SK-N-SH (cell line): ENCODE measurements around the gene APBA2. TPM values are rescaled to one million over a fixed set of nuclear protein-coding genes. Genes with fewer than 3 reads are reported as not detected.

Experiments used
- CTCF ChIA-PET: fragments of 300-600, 350-600 bp; formaldehyde crosslinking; extraction: SDS; loops from one replicate; lab custom pipeline; 2021; lab: Yijun Ruan, JAX
- POLR2A ChIA-PET: fragments of 350-600 bp; sonication (Branson Sonifier 250); formaldehyde crosslinking; extraction: SDS; loops from one replicate; lab custom pipeline; 2020; ENCODE audit warnings: antibody characterized with exemption, inconsistent platforms; lab: Yijun Ruan, JAX
- DNase-seq: peaks from one replicate; pipeline ENCODE4 v3.0.0; 2012
- H2AFZ ChIP-seq: fragments of 200-600 bp; sonication (generic); 2 replicates; pipeline ENCODE4 v1.8.1; 2016; ENCODE audit warnings: antibody characterized with exemption, mild to moderate bottlenecking, low read depth
- H3F3A ChIP-seq: fragments of 200-600 bp; sonication (generic); replicated peaks from 2 replicates; pipeline ENCODE3; 2016; ENCODE audit warnings: antibody characterized with exemption, mild to moderate bottlenecking; ENCODE audit not compliant: insufficient read depth
- H3K27ac ChIP-seq, 2 experiments: fragments of 200-500 bp in 1 of 2; fragments of 200-600 bp in 1 of 2; sonication (Bioruptor generic) in 1 of 2; sonication (generic), shearing (Covaris generic) in 1 of 2; 2 replicates each; pipeline versions ENCODE4 v1.5.1 to v1.6.1; 2014 to 2016; ENCODE audit warnings: low read depth in 2 of 2, inconsistent platforms in 1 of 2, low read length in 1 of 2, mild to moderate bottlenecking in 1 of 2, mixed read lengths in 1 of 2
- H3K27me3 ChIP-seq: fragments of 200-600 bp; sonication (generic), shearing (Covaris generic); 2 replicates; pipeline ENCODE4 v1.6.1; 2016; ENCODE audit warnings: mixed run types; ENCODE audit not compliant: insufficient read depth
- H3K36me3 ChIP-seq, 2 experiments: fragments of 200-500 bp in 1 of 2; fragments of 200-600 bp in 1 of 2; sonication (Bioruptor generic) in 1 of 2; sonication (generic) in 1 of 2; replicated peaks in 1 of 2; 2 replicates each; pipeline versions ENCODE3 to v1.5.1; 2014 to 2016; ENCODE audit warnings: low read length in 1 of 2, mild to moderate bottlenecking in 1 of 2; ENCODE audit not compliant: insufficient read depth in 2 of 2, control insufficient read depth in 1 of 2
- H3K4me1 ChIP-seq, 2 experiments: fragments of 200-500 bp in 1 of 2; fragments of 200-600 bp in 1 of 2; sonication (Bioruptor generic) in 1 of 2; sonication (generic), shearing (Covaris generic) in 1 of 2; 2 replicates each; pipeline versions ENCODE4 v1.5.1 to v1.6.1; 2014 to 2016; ENCODE audit warnings: low read depth in 1 of 2, low read length in 1 of 2, mixed run types in 1 of 2; ENCODE audit not compliant: insufficient read depth in 2 of 2, control insufficient read depth in 1 of 2
- H3K4me2 ChIP-seq: fragments of 200-600 bp; sonication (generic), shearing (Covaris generic); 2 replicates; pipeline ENCODE4 v1.6.1; 2017; ENCODE audit warnings: mixed run types
- H3K4me3 ChIP-seq, 2 experiments: fragments of 200-500 bp in 1 of 2; fragments of 200-600 bp in 1 of 2; sonication (Bioruptor generic) in 1 of 2; sonication (generic), shearing (Covaris generic) in 1 of 2; 2 replicates each; pipeline versions ENCODE4 v1.5.1 to v1.8.1; 2014 to 2016; ENCODE audit warnings: low read depth in 2 of 2, inconsistent platforms in 1 of 2, low read length in 1 of 2, mild to moderate bottlenecking in 1 of 2, mixed read lengths in 1 of 2, moderate library complexity in 1 of 2
- H3K79me2 ChIP-seq: fragments of 200-600 bp; sonication (generic); 2 replicates; pipeline ENCODE4 v1.8.1; 2017; ENCODE audit warnings: mild to moderate bottlenecking; ENCODE audit not compliant: insufficient read depth
- H3K9ac ChIP-seq: fragments of 200-600 bp; sonication (generic); 2 replicates; pipeline ENCODE4 v1.6.1; 2017; ENCODE audit warnings: mixed run types
- H3K9me2 ChIP-seq: fragments of 200-600 bp; sonication (generic); 2 replicates; pipeline ENCODE4 v1.6.1; 2017; ENCODE audit warnings: mixed run types
- H3K9me3 ChIP-seq: fragments of 200-600 bp; sonication (generic); 2 replicates; pipeline ENCODE4 v1.6.1; 2017; ENCODE audit warnings: mixed run types, mild to moderate bottlenecking, moderate library complexity
- H4K20me1 ChIP-seq: fragments of 200-600 bp; sonication (generic); 2 replicates; pipeline ENCODE4 v1.6.1; 2017; ENCODE audit warnings: mild to moderate bottlenecking, mixed run types; ENCODE audit not compliant: insufficient read depth
- CHD2 ChIP-seq: fragments of 150-350 bp; IDR thresholded peaks from 2 replicates; pipeline ENCODE4 v1.6.1; 2018; ENCODE audit warnings: low read length; ENCODE audit not compliant: partially characterized antibody
- EZH2phosphoT487 ChIP-seq: fragments of 200-600 bp; sonication (generic); IDR thresholded peaks from 2 replicates; pipeline ENCODE4 v1.6.1; 2017; ENCODE audit warnings: low read depth, mixed run types, mild to moderate bottlenecking, antibody characterized with exemption, moderate library complexity, borderline replicate concordance
- FOXM1 ChIP-seq: IDR thresholded peaks from 2 replicates; pipeline ENCODE4 v1.4.0; 2012; ENCODE audit warnings: low read depth, mild to moderate bottlenecking
- GABPA ChIP-seq: IDR thresholded peaks from 2 replicates; pipeline ENCODE4 v1.4.0; 2012; ENCODE audit warnings: low read depth, mild to moderate bottlenecking
- GATA2 ChIP-seq: sonication (generic); formaldehyde crosslinking; IDR thresholded peaks from 2 replicates; pipeline ENCODE4 v1.5.0; 2020; ENCODE audit warnings: mild to moderate bottlenecking, missing genetic modification reagents
- MEF2A ChIP-seq: IDR thresholded peaks from 2 replicates; pipeline ENCODE4 v1.4.0; 2012; ENCODE audit warnings: low read depth, borderline replicate concordance
- NRF1 ChIP-seq: IDR thresholded peaks from 2 replicates; pipeline ENCODE4 v1.6.1; 2012; ENCODE audit warnings: low read depth, mild to moderate bottlenecking, low read length
- POLR2AphosphoS5 ChIP-seq: IDR thresholded peaks from 2 replicates; pipeline ENCODE4 v1.6.1; 2012; ENCODE audit warnings: low read depth, low read length
- REST ChIP-seq: IDR thresholded peaks from 2 replicates; pipeline ENCODE4 v1.6.1; 2012; ENCODE audit warnings: mild to moderate bottlenecking, low read depth, low read length, moderate library complexity
- RXRA ChIP-seq: IDR thresholded peaks from 2 replicates; pipeline ENCODE4 v1.4.0; 2012; ENCODE audit warnings: low read depth, mild to moderate bottlenecking, borderline replicate concordance
- SMC3 ChIP-seq: IDR thresholded peaks from 2 replicates; pipeline ENCODE4 v1.6.1; 2012; ENCODE audit warnings: low read depth, low read length, improper control_type of control experiment
- TAF1 ChIP-seq: IDR thresholded peaks from 2 replicates; pipeline ENCODE4 v1.6.1; 2012; ENCODE audit warnings: low read depth, mild to moderate bottlenecking, low read length, moderate library complexity, borderline replicate concordance
- TCF12 ChIP-seq: IDR thresholded peaks from 2 replicates; pipeline ENCODE4 v1.4.0; 2012
- TEAD4 ChIP-seq: IDR thresholded peaks from 2 replicates; pipeline ENCODE4 v1.4.0; 2012; ENCODE audit warnings: mild to moderate bottlenecking, borderline replicate concordance; ENCODE audit not compliant: insufficient read depth
- USF2 ChIP-seq: fragments of 150-350 bp; IDR thresholded peaks from 2 replicates; pipeline ENCODE4 v1.6.1; 2017; ENCODE audit warnings: antibody characterized with exemption, low read length, low read depth, borderline replicate concordance
- WGBS: methylation state at CpG from one replicate; pipeline ENCODE4 v1.1.6; 2017; ENCODE audit warnings: low lambda C conversion rate; 5-methylcytosine and 5-hydroxymethylcytosine counted together
- polyA plus RNA-seq, 3 experiments: library from polyadenylated mRNA; depleted of rRNA; stranded (reverse); fragments of >200 nt; gene quantifications; 2 replicates each; pipeline ENCODE4 v1.2.3, GENCODE V29; 2012
- TF ChIP-seq, protein P1 (sequence below): IDR thresholded peaks from 2 replicates; pipeline ENCODE4 v1.4.0; 2012; ENCODE audit warnings: low read depth, borderline replicate concordance
- TF ChIP-seq, protein P2 (sequence below): IDR thresholded peaks from 2 replicates; pipeline ENCODE4 v1.4.0; 2012; ENCODE audit warnings: low read depth, borderline replicate concordance
- TF ChIP-seq, protein P3 (sequence below): fragments of 150-350 bp; IDR thresholded peaks from 2 replicates; pipeline ENCODE4 v1.6.1; 2016; ENCODE audit warnings: mild to moderate bottlenecking, low read depth, low read length

The APBA2 gene
- polyA plus RNA-seq, 1 of the 3 experiments (the other 2 are of a cell fraction): 12.7 TPM

- H2AFZ ChIP-seq: no peak overlapping the region
- H3K9me2 ChIP-seq: no peaks in the 10 kb centered on the region
- POLR2A ChIA-PET: no interaction called here
- H3K9me3 ChIP-seq: no peaks in the 10 kb centered on the region
- H3K36me3 ChIP-seq: no peaks in the 10 kb centered on the region
- H3K4me2 ChIP-seq: no peak overlapping the region
- no peak overlapping the region for H3K27ac ChIP-seq
- WGBS: 90% methylated on average over 6 of the region's 8 CpGs
- no peaks in the 10 kb centered on the region for H3F3A ChIP-seq
- TF ChIP-seq TAF1 (no peak), GABPA (no peak), TCF12 (no peak), NRF1 (no peak), CHD2 (no peak), EZH2phosphoT487 (no peak), GATA2 (CRISPR knock-in tag) (no peak), FOXM1 (no peak), POLR2AphosphoS5 (no peak), TEAD4 (no peak), MEF2A (no peak), USF2 (no peak), RXRA (no peak), SMC3 (no peak), REST (no peak)
- TF ChIP-seq, protein P1, sequence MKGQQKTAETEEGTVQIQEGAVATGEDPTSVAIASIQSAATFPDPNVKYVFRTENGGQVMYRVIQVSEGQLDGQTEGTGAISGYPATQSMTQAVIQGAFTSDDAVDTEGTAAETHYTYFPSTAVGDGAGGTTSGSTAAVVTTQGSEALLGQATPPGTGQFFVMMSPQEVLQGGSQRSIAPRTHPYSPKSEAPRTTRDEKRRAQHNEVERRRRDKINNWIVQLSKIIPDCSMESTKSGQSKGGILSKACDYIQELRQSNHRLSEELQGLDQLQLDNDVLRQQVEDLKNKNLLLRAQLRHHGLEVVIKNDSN: no peak
- TF ChIP-seq, protein P2, sequence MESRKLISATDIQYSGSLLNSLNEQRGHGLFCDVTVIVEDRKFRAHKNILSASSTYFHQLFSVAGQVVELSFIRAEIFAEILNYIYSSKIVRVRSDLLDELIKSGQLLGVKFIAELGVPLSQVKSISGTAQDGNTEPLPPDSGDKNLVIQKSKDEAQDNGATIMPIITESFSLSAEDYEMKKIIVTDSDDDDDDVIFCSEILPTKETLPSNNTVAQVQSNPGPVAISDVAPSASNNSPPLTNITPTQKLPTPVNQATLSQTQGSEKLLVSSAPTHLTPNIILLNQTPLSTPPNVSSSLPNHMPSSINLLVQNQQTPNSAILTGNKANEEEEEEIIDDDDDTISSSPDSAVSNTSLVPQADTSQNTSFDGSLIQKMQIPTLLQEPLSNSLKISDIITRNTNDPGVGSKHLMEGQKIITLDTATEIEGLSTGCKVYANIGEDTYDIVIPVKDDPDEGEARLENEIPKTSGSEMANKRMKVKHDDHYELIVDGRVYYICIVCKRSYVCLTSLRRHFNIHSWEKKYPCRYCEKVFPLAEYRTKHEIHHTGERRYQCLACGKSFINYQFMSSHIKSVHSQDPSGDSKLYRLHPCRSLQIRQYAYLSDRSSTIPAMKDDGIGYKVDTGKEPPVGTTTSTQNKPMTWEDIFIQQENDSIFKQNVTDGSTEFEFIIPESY: no peak
- TF ChIP-seq, protein P3, sequence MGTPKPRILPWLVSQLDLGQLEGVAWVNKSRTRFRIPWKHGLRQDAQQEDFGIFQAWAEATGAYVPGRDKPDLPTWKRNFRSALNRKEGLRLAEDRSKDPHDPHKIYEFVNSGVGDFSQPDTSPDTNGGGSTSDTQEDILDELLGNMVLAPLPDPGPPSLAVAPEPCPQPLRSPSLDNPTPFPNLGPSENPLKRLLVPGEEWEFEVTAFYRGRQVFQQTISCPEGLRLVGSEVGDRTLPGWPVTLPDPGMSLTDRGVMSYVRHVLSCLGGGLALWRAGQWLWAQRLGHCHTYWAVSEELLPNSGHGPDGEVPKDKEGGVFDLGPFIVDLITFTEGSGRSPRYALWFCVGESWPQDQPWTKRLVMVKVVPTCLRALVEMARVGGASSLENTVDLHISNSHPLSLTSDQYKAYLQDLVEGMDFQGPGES: no peak
- no peak overlapping the region for H3K4me3 ChIP-seq
- H3K9ac ChIP-seq: no peak overlapping the region
- no peaks in the 10 kb centered on the region for H3K27me3 ChIP-seq
- H3K4me1 ChIP-seq: no peaks in the 10 kb centered on the region
- DNase-seq: no peak
- H3K79me2 ChIP-seq: no peaks in the 10 kb centered on the region
- CTCF ChIA-PET: interaction anchor here (1.0 kb wide), 1 partner anchor 8 kb away, joined by 4 read pairs; no protein-coding TSS in a partner anchor
- H4K20me1 ChIP-seq: no peaks in the 10 kb centered on the region
Measured at GRCh38 chr15:28943146-28943545, 57.4 kb downstream of the APBA2 start.
